Gastroesophageal sphincter (tissue), 3 donors: ENCODE data around the gene ZNF521.

Experiments used
- CTCF ChIP-seq, 4 experiments: fragments of 200-600 bp in 2 of 4; fragments of 450-650 bp in 2 of 4; sonication (generic) in 1 of 4; IDR thresholded peaks; one replicate each; pipeline ENCODE4 v1.5.1; 2017 to 2019; ENCODE audit warnings: antibody characterized with exemption in 4 of 4, mild to moderate bottlenecking in 2 of 4, moderate library complexity in 2 of 4
- EP300 ChIP-seq: sonication (generic); formaldehyde crosslinking; IDR thresholded peaks from one replicate; pipeline ENCODE4 v1.6.1; 2017; ENCODE audit warnings: antibody characterized with exemption, mild to moderate bottlenecking
- POLR2A ChIP-seq, 2 donors: fragments of 450-650 bp; IDR thresholded peaks; one replicate each; pipeline ENCODE4 v1.6.1; 2017; ENCODE audit warnings: antibody characterized with exemption in 2 of 2, mild to moderate bottlenecking in 2 of 2, moderate library complexity in 1 of 2
- POLR2AphosphoS5 ChIP-seq: sonication (generic); formaldehyde crosslinking; IDR thresholded peaks from one replicate; pipeline ENCODE4 v1.6.1; 2017; ENCODE audit warnings: antibody characterized with exemption

- TF ChIP-seq POLR2AphosphoS5 (no peak), CTCF (IDR thresholded peaks at IDR 0.05) (no peak), POLR2A (IDR thresholded peaks at IDR 0.05) (no peak), EP300 (no peak)
These were observed 45.3 kb downstream of the ZNF521 start for GRCh38 chr18:25306671-25307070.
